HUES64 (cell line): ENCODE measurements around the gene FREY1.
"Not testable (repeated sequence)": the region's sequence is repeated elsewhere in the genome, so short reads cannot be mapped to it uniquely, and the experiment has no call there.

ENCODE experiments used
- H3K27ac ChIP-seq: 2 replicates; pipeline ENCODE4 v1.7.0; 2013; ENCODE audit warnings: low read depth, low read length, inconsistent platforms
- H3K27me3 ChIP-seq: 2 replicates; pipeline ENCODE4 v1.6.1; 2013; ENCODE audit warnings: mild to moderate bottlenecking, low read length; ENCODE audit not compliant: insufficient read depth
- H3K36me3 ChIP-seq: 2 replicates; pipeline ENCODE4 v1.6.1; 2013; ENCODE audit warnings: mild to moderate bottlenecking, low read length; ENCODE audit not compliant: insufficient read depth
- H3K4me1 ChIP-seq: 2 replicates; pipeline ENCODE4 v1.6.1; 2013; ENCODE audit warnings: mild to moderate bottlenecking, low read length, moderate library complexity; ENCODE audit not compliant: insufficient read depth
- H3K4me3 ChIP-seq: 2 replicates; pipeline ENCODE4 v1.5.1; 2013; ENCODE audit warnings: mild to moderate bottlenecking, low read length, moderate library complexity
- H3K9ac ChIP-seq: 2 replicates; pipeline ENCODE4 v1.6.1; 2013; ENCODE audit warnings: mild to moderate bottlenecking, low read depth, low read length
- H3K9me3 ChIP-seq: 2 replicates; pipeline ENCODE4 v1.6.1; 2013; ENCODE audit warnings: low read depth, low read length; ENCODE audit not compliant: insufficient read depth
- WGBS: fragments of 150-250, 120-280 bp; methylation state at CpG from one replicate; pipeline ENCODE4 v1.1.7; 2013; ENCODE audit warnings: missing lambda C conversion rate; 5-methylcytosine and 5-hydroxymethylcytosine counted together

FREY1 gene

GRCh38 chr11:45900175-45900800, 6.8 kb downstream of the FREY1 start:
- peak overlapping the region; percentile 29 for H3K9ac ChIP-seq
- H3K4me3 ChIP-seq: peak overlapping the region; percentile 65
- H3K9me3 ChIP-seq, H3K27ac ChIP-seq: not testable (repeated sequence)
- peaks cover 11% of the 10 kb centered on the region for H3K27me3 ChIP-seq
- H3K4me1 ChIP-seq: peaks cover 13% of the 10 kb centered on the region; the same call in 1 of the 2 replicates
- H3K36me3 ChIP-seq: peaks cover 26% of the 10 kb centered on the region
- 3% methylated on average over 30 of the region's 59 CpGs for WGBS

DNA sequence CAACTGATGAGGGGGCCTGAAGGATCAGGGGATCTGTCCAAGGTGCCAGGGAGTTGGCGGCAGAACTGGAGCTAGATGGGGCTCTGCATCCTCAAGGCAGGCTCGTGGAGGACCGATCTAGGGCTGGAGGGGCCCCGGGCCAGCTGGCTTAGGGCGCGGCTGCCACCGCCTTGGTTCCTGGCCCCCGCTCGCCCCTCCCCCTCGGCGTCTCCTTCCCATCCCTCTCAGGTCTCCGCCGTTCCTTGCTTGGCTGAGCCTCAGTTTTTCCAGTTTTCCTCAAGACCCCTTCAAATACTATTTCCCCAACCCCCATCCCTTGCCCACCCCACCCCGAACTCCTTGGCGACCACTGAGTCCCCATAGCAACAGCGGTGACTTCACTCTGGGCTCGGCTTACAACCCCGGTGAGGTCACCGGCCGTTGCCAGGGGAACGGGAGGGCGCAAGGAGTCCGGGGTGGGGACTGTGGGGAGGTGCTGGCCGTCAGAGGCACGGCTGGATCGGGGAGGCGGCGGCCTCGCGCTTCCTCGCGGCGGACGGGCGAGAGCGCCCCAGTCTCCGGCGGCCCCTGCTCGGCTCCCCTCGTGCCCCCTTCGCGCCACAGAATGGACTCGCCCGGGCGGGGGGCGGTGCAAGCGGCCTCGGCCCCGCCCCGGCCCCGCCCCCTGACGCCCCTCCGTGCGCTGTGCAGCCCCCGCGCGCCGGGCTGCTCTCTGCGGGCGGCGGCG, 7.5 kb downstream of the FREY1 start:
- peaks cover 11% of the 10 kb centered on the region for H3K27me3 ChIP-seq
- peak overlapping the region; percentile 65 for H3K4me3 ChIP-seq
- peak overlapping the region; percentile 90 for H3K27ac ChIP-seq
- H3K36me3 ChIP-seq: peaks cover 23% of the 10 kb centered on the region
- H3K9ac ChIP-seq: peak overlapping the region; percentile 70
- peaks cover 13% of the 10 kb centered on the region; the same call in 1 of the 2 replicates for H3K4me1 ChIP-seq
- WGBS: under 1% methylated on average over 59 of the region's 62 CpGs
- no peaks in the 10 kb centered on the region for H3K9me3 ChIP-seq

DNA sequence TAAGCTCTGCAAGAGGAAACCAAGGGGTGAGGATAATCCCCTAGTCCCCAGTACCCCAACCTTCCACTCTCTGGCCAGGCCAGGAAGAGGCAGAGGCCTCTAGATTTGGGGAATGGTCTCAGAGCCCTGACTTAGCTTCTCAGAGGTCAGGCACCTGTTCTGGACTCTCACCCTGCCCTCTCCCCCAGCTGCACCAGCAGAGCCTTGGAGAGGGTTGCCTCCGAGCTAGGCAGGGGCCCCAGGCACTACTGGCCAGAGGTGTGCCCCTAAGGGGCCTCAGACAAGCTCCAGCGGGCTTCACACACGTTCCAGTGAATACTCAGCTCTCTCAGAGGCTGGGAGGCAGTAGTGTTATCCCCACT, 8.0 kb downstream of the FREY1 start:
- H3K27me3 ChIP-seq: peaks cover 11% of the 10 kb centered on the region
- H3K36me3 ChIP-seq: peaks cover 17% of the 10 kb centered on the region; the same call in 1 of the 2 replicates
- H3K4me3 ChIP-seq: peak overlapping the region; percentile 65
- H3K9me3 ChIP-seq: no peaks in the 10 kb centered on the region
- H3K9ac ChIP-seq: no peak overlapping the region
- peak overlapping the region; percentile 64; the same call in 1 of the 2 replicates for H3K27ac ChIP-seq
- WGBS: 9% methylated on average over 3 of the region's 3 CpGs
- peaks cover 13% of the 10 kb centered on the region; the same call in 1 of the 2 replicates for H3K4me1 ChIP-seq

DNA sequence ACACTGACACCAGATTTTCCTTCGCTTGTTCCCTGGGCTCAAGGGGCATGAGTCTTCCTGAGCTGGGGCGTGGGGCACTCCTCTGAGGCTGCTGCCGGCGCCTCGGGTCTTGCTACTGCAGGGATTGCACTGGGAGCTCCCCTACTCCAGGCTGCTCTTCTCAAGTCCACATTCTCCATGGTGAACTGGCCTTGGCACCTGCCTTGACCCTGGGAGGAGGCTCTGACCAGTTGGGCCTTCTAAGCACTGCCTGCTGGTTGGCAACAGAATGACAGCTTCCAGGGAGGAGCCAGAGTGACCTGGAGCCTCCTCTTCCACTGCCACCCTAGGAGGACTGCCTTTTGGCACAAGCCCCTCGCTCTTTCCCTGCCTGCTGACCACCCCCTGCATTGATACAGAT, 9.5 kb downstream of the FREY1 start:
- Histone ChIP-seq H3K36me3 (peaks cover 3% of the 10 kb centered on the region; the same call in 1 of the 2 replicates), H3K27ac (no peak overlapping the region), H3K9ac (no peak overlapping the region), H3K27me3 (peaks cover 11% of the 10 kb centered on the region), H3K4me3 (no peak overlapping the region), H3K4me1 (peaks cover 25% of the 10 kb centered on the region), H3K9me3 (no peaks in the 10 kb centered on the region)
- 89% methylated on average over 6 of the region's 6 CpGs for WGBS

GRCh38 chr11:45896422-45896984, 10.6 kb downstream of the FREY1 start:
- Histone ChIP-seq H3K27ac (no peak overlapping the region), H3K27me3 (peaks cover 11% of the 10 kb centered on the region), H3K4me1 (peaks cover 25% of the 10 kb centered on the region), H3K9me3 (no peaks in the 10 kb centered on the region), H3K9ac (no peak overlapping the region), H3K36me3 (no peaks in the 10 kb centered on the region), H3K4me3 (peak overlapping the region; percentile 16; the same call in 1 of the 2 replicates)
- 19% methylated on average over 19 of the region's 19 CpGs for WGBS

- H3K9me3 ChIP-seq: no peaks in the 10 kb centered on the region
- no peak overlapping the region for H3K4me3 ChIP-seq
- H3K27ac ChIP-seq: no peak overlapping the region
- H3K4me1 ChIP-seq: peaks cover 19% of the 10 kb centered on the region
- no peaks in the 10 kb centered on the region for H3K36me3 ChIP-seq
- peaks cover 5% of the 10 kb centered on the region for H3K27me3 ChIP-seq
- no peak overlapping the region for H3K9ac ChIP-seq
- WGBS: 93% methylated on average over 6 of the region's 8 CpGs
Observed at GRCh38 chr11:45895553-45896259, 11.4 kb downstream of the FREY1 start.

DNA sequence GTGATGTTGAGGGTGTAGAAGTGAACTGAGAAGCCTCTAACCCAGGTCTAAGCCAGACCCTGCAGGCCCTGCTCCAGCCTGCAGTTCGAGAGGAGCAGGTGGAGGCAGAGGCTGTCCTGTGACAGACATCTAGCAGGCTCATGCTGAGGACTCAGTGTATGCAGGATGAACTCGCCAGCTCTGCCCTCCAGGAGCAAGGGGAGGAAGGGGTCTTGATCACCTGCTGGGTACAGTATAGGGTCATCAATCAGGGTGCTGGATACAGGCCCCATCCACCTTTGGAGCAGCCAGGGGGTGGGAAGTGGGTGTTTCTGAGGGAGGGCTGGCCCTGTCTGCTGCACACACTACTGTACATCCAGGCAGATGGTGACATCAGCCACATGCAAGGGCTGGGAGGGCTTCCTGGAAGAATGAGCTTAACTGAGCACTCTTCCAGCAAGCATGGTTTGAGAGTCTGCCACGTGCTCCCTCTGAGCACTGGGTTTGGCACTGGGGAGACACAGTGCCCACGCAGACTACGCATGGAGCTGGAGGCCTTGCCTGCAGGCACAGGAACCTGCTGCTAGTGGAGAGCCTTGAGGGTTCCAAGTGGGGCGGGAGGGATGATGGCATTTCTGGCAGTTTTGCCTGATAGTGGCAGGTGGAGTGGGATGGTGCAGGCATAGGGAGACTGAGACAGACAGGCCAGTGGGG, 12.4 kb downstream of the FREY1 start:
- H3K4me3 ChIP-seq: no peak overlapping the region
- WGBS: 86% methylated on average over 6 of the region's 6 CpGs

GRCh38 chr11:45892856-45893255, 14.2 kb downstream of the FREY1 start:
- H3K4me1 ChIP-seq: peaks cover 12% of the 10 kb centered on the region
- no peaks in the 10 kb centered on the region for H3K36me3 ChIP-seq
- no peak overlapping the region for H3K4me3 ChIP-seq
- 73% methylated on average over 5 of the region's 5 CpGs for WGBS
- H3K9me3 ChIP-seq: no peaks in the 10 kb centered on the region
- no peak overlapping the region for H3K27ac ChIP-seq
- H3K27me3 ChIP-seq: no peaks in the 10 kb centered on the region
- H3K9ac ChIP-seq: no peak overlapping the region

More for the DNA sequence above, 12.4 kb downstream of the FREY1 start:
- Histone ChIP-seq H3K9ac (no peak overlapping the region), H3K4me1 (peaks cover 17% of the 10 kb centered on the region), H3K27ac (no peak overlapping the region), H3K27me3 (no peaks in the 10 kb centered on the region), H3K9me3 (no peaks in the 10 kb centered on the region), H3K36me3 (no peaks in the 10 kb centered on the region)

DNA sequence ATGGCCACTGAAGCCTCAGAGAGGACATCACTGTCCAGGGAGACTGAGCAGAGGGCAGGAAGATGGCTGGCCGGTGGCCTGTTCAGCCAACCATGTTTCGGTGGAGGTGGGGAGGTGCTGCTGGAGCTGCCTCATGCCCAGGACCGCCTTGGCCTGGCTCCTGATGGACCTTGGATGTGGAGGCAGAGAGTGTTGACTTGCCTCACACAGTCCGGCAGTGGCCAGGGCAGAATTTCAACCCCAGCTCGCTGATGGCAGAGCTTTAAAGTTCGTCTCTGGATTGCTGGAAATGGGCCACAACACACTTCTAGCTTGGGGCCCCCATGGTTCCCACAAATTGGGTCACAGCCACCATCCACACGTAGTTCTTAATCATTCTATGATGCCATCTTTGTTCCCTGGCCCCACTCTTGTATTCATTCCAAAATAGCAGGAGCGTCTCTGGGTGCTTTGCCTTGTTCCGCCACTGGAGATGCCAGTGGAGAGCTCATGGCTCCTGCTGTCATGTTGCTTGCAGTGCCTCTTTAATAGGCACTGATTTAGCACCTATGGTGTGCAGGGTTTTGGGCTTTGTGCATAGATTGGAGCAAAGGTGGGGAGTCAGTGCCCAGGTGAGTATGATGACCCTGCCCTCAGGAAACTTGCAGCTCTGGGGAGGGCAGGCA, 16.1 kb downstream of the FREY1 start:
- no peak overlapping the region for H3K27ac ChIP-seq
- no peaks in the 10 kb centered on the region for H3K9me3 ChIP-seq
- 88% methylated on average over 9 of the region's 9 CpGs for WGBS
- peaks cover 12% of the 10 kb centered on the region for H3K4me1 ChIP-seq
- no peaks in the 10 kb centered on the region for H3K36me3 ChIP-seq
- no peak overlapping the region for H3K4me3 ChIP-seq
- no peak overlapping the region for H3K9ac ChIP-seq
- peaks cover 7% of the 10 kb centered on the region; the same call in 1 of the 2 replicates for H3K27me3 ChIP-seq

DNA sequence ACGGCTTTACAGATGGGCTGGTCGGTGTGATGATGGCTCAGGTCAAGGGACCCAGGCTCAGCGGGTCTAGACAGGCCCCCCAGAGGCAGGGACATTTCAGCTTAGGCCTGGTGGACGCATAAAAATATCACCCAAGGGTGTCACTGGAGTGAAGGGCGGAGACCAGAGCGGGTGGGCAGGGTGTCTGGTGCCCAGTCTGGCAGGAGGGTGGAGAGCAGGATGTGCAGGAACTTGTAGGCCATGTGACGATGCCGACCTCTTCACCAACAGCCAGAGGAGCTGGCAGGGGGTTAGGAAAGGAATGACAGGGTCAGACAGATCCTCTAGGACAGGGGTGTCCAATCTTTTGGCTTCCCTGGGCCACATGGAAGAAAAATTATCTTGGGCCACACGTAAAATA, 17.1 kb downstream of the FREY1 start:
- no peak overlapping the region for H3K9ac ChIP-seq
- H3K27me3 ChIP-seq: peaks cover 9% of the 10 kb centered on the region; the same call in 1 of the 2 replicates
- peaks cover 12% of the 10 kb centered on the region for H3K4me1 ChIP-seq
- no peaks in the 10 kb centered on the region for H3K9me3 ChIP-seq
- no peak overlapping the region for H3K4me3 ChIP-seq
- H3K27ac ChIP-seq: no peak overlapping the region
- H3K36me3 ChIP-seq: no peaks in the 10 kb centered on the region
- 89% methylated on average over 9 of the region's 9 CpGs for WGBS
